ENCODE measurements around the gene DNTT.

The DNTT gene

GRCh38 chr10:96275685-96276418, 28.4 kb upstream of the DNTT start:
- CTCF ChIA-PET, result interaction anchor here (0.9 kb wide), 1 partner anchor 46 kb away, joined by 3 read pairs; no protein-coding TSS in a partner anchor
- Histone ChIP-seq H3K27ac (ENCODE audit: extremely low read depth, low read depth, low read length) (no peak overlapping the region), H3K4me3 (ENCODE audit: low read depth, low read length) (no peak overlapping the region), H3K9me3 (ENCODE audit: control insufficient read depth, insufficient read depth, low read depth, low read length) (no peaks in the 10 kb centered on the region), H3K4me1 (ENCODE audit: control insufficient read depth, insufficient read depth, low read length) (no peaks in the 10 kb centered on the region), H3K36me3 (ENCODE audit: control insufficient read depth in 2 of 2, insufficient read depth in 1 of 2, low read length in 2 of 2) (no peaks in the 10 kb centered on the region)
- TF ChIP-seq ZNF248 (tag by site-specific recombination; IDR thresholded peaks at IDR 0.05), result no peak
- TF ChIP-seq HOXA7 (CRISPR knock-in tag; IDR thresholded peaks at IDR 0.05; ENCODE audit: borderline replicate concordance), result no peak
- no peak for TF ChIP-seq IKZF3 (tag by site-specific recombination; IDR thresholded peaks at IDR 0.05)
- TF ChIP-seq CTCF (tag by site-specific recombination; IDR thresholded peaks at IDR 0.05), result no peak
- no peak for TF ChIP-seq ZNF558 (tag by site-specific recombination; IDR thresholded peaks at IDR 0.05)
- TF ChIP-seq ZSCAN30 (tag by site-specific recombination; IDR thresholded peaks at IDR 0.05), result no peak
- no peak for TF ChIP-seq ZNF433 (tag by site-specific recombination; IDR thresholded peaks at IDR 0.05; ENCODE audit: low read depth)
- no peak for TF ChIP-seq ZNF426 (tag by site-specific recombination; IDR thresholded peaks at IDR 0.05)
- TF ChIP-seq ZNF561 (tag by site-specific recombination; IDR thresholded peaks at IDR 0.05; ENCODE audit: borderline replicate concordance), result no peak
- TF ChIP-seq ZBTB49 (tag by site-specific recombination; IDR thresholded peaks at IDR 0.05; ENCODE audit: low read depth), result no peak
- TF ChIP-seq ZNF266 (tag by site-specific recombination; IDR thresholded peaks at IDR 0.05; ENCODE audit: low read depth), result no peak
- TF ChIP-seq ZBTB6 (tag by site-specific recombination; IDR thresholded peaks at IDR 0.05), result no peak
- no peak for TF ChIP-seq ZNF239 (tag by site-specific recombination; IDR thresholded peaks at IDR 0.05)
- no peak for TF ChIP-seq ZNF398 (tag by site-specific recombination; IDR thresholded peaks at IDR 0.05)
- no peak for TF ChIP-seq ZNF23 (tag by site-specific recombination; IDR thresholded peaks at IDR 0.05; ENCODE audit: borderline replicate concordance)
- no peak for TF ChIP-seq ZBTB1 (tag by site-specific recombination; IDR thresholded peaks at IDR 0.05)
- TF ChIP-seq KLF10 (tag by site-specific recombination; IDR thresholded peaks at IDR 0.05), result no peak
- POLR2A ChIA-PET, result no interaction called here

- CTCF ChIA-PET, result interaction anchor here (0.9 kb wide), 1 partner anchor 46 kb away, joined by 3 read pairs; no protein-coding TSS in a partner anchor
- TF ChIP-seq ZNF274 (IDR thresholded peaks at IDR 0.05; ENCODE audit: low read length) (no peak), ZNF274 (tag by site-specific recombination; IDR thresholded peaks at IDR 0.05; ENCODE audit: borderline replicate concordance) (no peak), ZNF223 (tag by site-specific recombination; IDR thresholded peaks at IDR 0.05) (no peak), SP7 (tag by site-specific recombination; IDR thresholded peaks at IDR 0.05) (no peak), ZSCAN5A (tag by site-specific recombination; IDR thresholded peaks at IDR 0.05) (no peak), ZNF76 (tag by site-specific recombination; IDR thresholded peaks at IDR 0.05; ENCODE audit: borderline replicate concordance, low read depth) (no peak), ZBTB20 (tag by site-specific recombination; IDR thresholded peaks at IDR 0.05) (no peak), ZNF398 (tag by site-specific recombination; IDR thresholded peaks at IDR 0.05) (no peak), ZNF561 (tag by site-specific recombination; IDR thresholded peaks at IDR 0.05; ENCODE audit: borderline replicate concordance) (no peak)
These were observed 27.8 kb upstream of the DNTT start for GRCh38 chr10:96276426-96276825.

More at GRCh38 chr10:96276426-96276825, 27.8 kb upstream of the DNTT start:
- no peak overlapping the region for H3K27ac ChIP-seq (ENCODE audit: extremely low read depth, low read depth, low read length)
- H3K9me3 ChIP-seq (ENCODE audit: control insufficient read depth, insufficient read depth, low read depth, low read length), result no peaks in the 10 kb centered on the region
- POLR2A ChIA-PET, result no interaction called here
- H3K4me3 ChIP-seq (ENCODE audit: low read depth, low read length), result no peak overlapping the region
- H3K36me3 ChIP-seq (ENCODE audit: control insufficient read depth in 2 of 2, insufficient read depth in 1 of 2, low read length in 2 of 2), result no peaks in the 10 kb centered on the region
- no peaks in the 10 kb centered on the region for H3K4me1 ChIP-seq (ENCODE audit: control insufficient read depth, insufficient read depth, low read length)

Data from HEK293 (cell line).